HEK293 (cell line): ENCODE data around the gene PRPF38B.

Experiments used
- CTCF ChIA-PET: fragments of 350-600 bp; formaldehyde crosslinking; extraction: SDS; loops from one replicate; lab custom pipeline; 2021; ENCODE audit warnings: antibody characterized with exemption; lab: Yijun Ruan, JAX
- POLR2A ChIA-PET: fragments of 300-600 bp; formaldehyde crosslinking; extraction: SDS; loops from one replicate; lab custom pipeline; 2020; ENCODE audit warnings: antibody characterized with exemption, inconsistent platforms; lab: Yijun Ruan, JAX
- H3K27ac ChIP-seq: fragments of 200-500 bp; sonication (Bioruptor generic); 2 replicates; pipeline ENCODE4 v1.5.1; 2014; ENCODE audit warnings: low read depth, low read length, control low read depth, inconsistent platforms; ENCODE audit errors: extremely low read depth
- H3K36me3 ChIP-seq, 2 experiments: fragments of 200-500 bp in 1 of 2; sonication (Bioruptor generic) in 1 of 2; 1 replicate in 1 of 2; 2 replicates in 1 of 2; pipeline ENCODE4 v1.5.1; 2014 to 2017; ENCODE audit warnings: inconsistent platforms in 2 of 2, low read length in 2 of 2; ENCODE audit not compliant: control insufficient read depth in 2 of 2, insufficient read depth in 1 of 2
- H3K4me1 ChIP-seq: fragments of 200-500 bp; sonication (Bioruptor generic); 2 replicates; pipeline ENCODE4 v1.5.1; 2014; ENCODE audit warnings: mild to moderate bottlenecking, low read length, inconsistent platforms; ENCODE audit not compliant: control insufficient read depth, insufficient read depth
- H3K4me3 ChIP-seq: 2 replicates; pipeline ENCODE4 v1.5.1; 2011; ENCODE audit warnings: low read depth, mild to moderate bottlenecking, control low read depth, low read length, moderate library complexity
- H3K9me3 ChIP-seq: fragments of 200-500 bp; sonication (Bioruptor generic); 2 replicates; pipeline ENCODE4 v1.5.1; 2014; ENCODE audit warnings: low read depth, low read length, inconsistent platforms; ENCODE audit not compliant: control insufficient read depth, insufficient read depth
- EGR2 ChIP-seq: fragments of 450-650 bp; formaldehyde crosslinking; IDR thresholded peaks from 2 replicates; pipeline ENCODE4 v1.5.1; 2016; ENCODE audit warnings: low read depth, missing biosample characterization, missing genetic modification characterization
- FEZF1 ChIP-seq: fragments of 450-650 bp; formaldehyde crosslinking; IDR thresholded peaks from 2 replicates; pipeline ENCODE4 v1.5.1; 2016; ENCODE audit warnings: missing biosample characterization, missing genetic modification characterization
- GFI1B ChIP-seq: fragments of 450-650 bp; formaldehyde crosslinking; IDR thresholded peaks from 2 replicates; pipeline ENCODE4 v1.5.1; 2016; ENCODE audit warnings: missing biosample characterization, missing genetic modification characterization
- MZF1 ChIP-seq: fragments of 450-650 bp; formaldehyde crosslinking; IDR thresholded peaks from 2 replicates; pipeline ENCODE4 v1.5.1; 2017; ENCODE audit warnings: missing biosample characterization, missing genetic modification characterization, borderline replicate concordance
- PRDM1 ChIP-seq: fragments of 450-650 bp; formaldehyde crosslinking; IDR thresholded peaks from 2 replicates; pipeline ENCODE4; 2016; ENCODE audit warnings: missing biosample characterization, missing genetic modification characterization
- SCRT1 ChIP-seq: fragments of 450-650 bp; formaldehyde crosslinking; IDR thresholded peaks from 2 replicates; pipeline ENCODE4 v1.5.1; 2016; ENCODE audit warnings: missing biosample characterization, missing genetic modification characterization, borderline replicate concordance
- SCRT2 ChIP-seq: fragments of 450-650 bp; formaldehyde crosslinking; IDR thresholded peaks from 2 replicates; pipeline ENCODE4 v1.5.1; 2016; ENCODE audit warnings: missing biosample characterization, missing genetic modification characterization
- ZFHX2 ChIP-seq: fragments of 450-650 bp; formaldehyde crosslinking; conservative IDR thresholded peaks from 2 replicates; pipeline ENCODE4 v1.5.1; 2016; ENCODE audit warnings: missing biosample characterization, missing genetic modification characterization
- ZIC2 ChIP-seq: fragments of 450-650 bp; formaldehyde crosslinking; IDR thresholded peaks from 2 replicates; pipeline ENCODE4 v1.5.1; 2016; ENCODE audit warnings: missing biosample characterization, missing genetic modification characterization
- ZNF112 ChIP-seq: fragments of 450-650 bp; formaldehyde crosslinking; IDR thresholded peaks from 2 replicates; pipeline ENCODE4 v1.5.0; 2017; ENCODE audit warnings: missing biosample characterization, missing genetic modification characterization
- ZNF138 ChIP-seq: fragments of 450-650 bp; formaldehyde crosslinking; IDR thresholded peaks from 2 replicates; pipeline ENCODE4 v1.5.1; 2016; ENCODE audit warnings: missing biosample characterization, missing genetic modification characterization, borderline replicate concordance
- ZNF2 ChIP-seq: fragments of 450-650 bp; formaldehyde crosslinking; IDR thresholded peaks from 2 replicates; pipeline ENCODE4 v1.5.1; 2016; ENCODE audit warnings: missing biosample characterization, missing genetic modification characterization
- ZNF221 ChIP-seq: fragments of 450-650 bp; formaldehyde crosslinking; IDR thresholded peaks from 2 replicates; pipeline ENCODE4 v1.5.1; 2017; ENCODE audit warnings: missing biosample characterization, missing genetic modification characterization, borderline replicate concordance
- ZNF223 ChIP-seq: fragments of 450-650 bp; formaldehyde crosslinking; IDR thresholded peaks from 2 replicates; pipeline ENCODE4 v1.5.1; 2016; ENCODE audit warnings: missing biosample characterization, missing genetic modification characterization
- ZNF561 ChIP-seq: fragments of 450-650 bp; IDR thresholded peaks from 2 replicates; pipeline ENCODE4 v1.5.1; 2018; ENCODE audit warnings: missing biosample characterization, missing genetic modification characterization, borderline replicate concordance
- ZNF843 ChIP-seq: fragments of 450-650 bp; formaldehyde crosslinking; IDR thresholded peaks from 2 replicates; pipeline ENCODE4 v1.5.1; 2016; ENCODE audit warnings: missing biosample characterization, missing genetic modification characterization
- TF ChIP-seq, protein P1 (sequence below): fragments of 450-650 bp; formaldehyde crosslinking; IDR thresholded peaks from 2 replicates; pipeline ENCODE4 v1.5.1; 2016; ENCODE audit warnings: missing biosample characterization, missing genetic modification characterization, borderline replicate concordance

Gene PRPF38B

DNA sequence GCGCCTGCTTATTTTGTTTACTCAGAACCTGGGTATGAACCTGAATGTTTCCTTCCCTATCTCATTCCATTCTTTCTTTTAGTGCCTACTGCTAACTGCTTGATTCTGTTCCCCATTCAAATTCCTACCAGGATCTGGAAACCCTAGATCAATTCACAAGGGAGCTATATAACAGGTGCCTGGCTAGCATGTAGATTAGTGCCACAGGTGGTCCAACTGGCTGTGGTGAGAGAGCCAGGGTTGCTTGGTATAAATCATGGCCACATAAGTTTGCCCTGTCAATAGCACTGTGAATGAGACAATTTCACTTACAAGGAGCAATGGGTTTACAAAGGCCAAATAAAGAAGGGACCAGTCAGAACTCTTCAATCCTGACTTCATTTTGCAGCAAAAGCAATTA is 6.6 kb upstream of the PRPF38B start:
- CTCF ChIA-PET: no interaction called here
- TF ChIP-seq SCRT2 (peak; percentile 97), SCRT1 (tag by site-specific recombination) (peak; percentile 96), FEZF1 (no peak), ZNF561 (tag by site-specific recombination) (no peak), ZIC2 (tag by site-specific recombination) (peak; percentile 28; the same call in 1 of the 2 replicates)
- Histone ChIP-seq H3K36me3 (no peaks in the 10 kb centered on the region), H3K4me1 (no peaks in the 10 kb centered on the region), H3K27ac (no peak overlapping the region), H3K4me3 (no peak overlapping the region), H3K9me3 (no peaks in the 10 kb centered on the region)
- POLR2A ChIA-PET: no interaction called here

DNA sequence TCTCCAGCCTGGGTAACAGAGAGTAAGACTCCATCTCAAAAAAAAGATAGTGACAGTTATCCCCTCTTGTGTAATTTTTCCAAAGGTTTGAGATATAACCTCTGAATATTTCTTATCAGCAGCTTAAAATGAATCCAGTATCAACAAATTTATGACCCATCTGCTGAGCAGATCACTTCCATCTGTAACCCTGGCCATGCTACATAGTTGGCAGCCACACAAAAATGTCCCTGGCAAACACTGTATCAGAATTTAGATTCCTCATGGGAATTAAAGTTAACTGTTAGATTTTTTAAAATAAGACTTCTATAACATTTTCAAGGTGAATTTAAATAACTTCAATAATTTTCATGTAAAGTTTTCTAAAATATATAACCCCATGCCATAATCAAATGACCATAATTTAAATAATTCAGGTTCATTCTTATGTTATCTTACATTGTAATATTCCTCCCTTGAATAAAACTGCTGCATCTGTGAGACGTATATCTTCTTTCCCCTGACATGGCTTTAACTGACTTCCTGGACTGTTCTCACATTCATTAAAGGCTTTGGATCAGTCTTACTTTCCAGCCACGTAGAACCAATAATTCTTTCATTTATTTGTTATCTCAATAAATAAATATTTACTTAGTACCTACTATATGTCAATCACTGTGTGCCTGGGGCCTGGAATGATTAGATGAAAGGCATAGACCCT is 5.3 kb upstream of the PRPF38B start:
- H3K9me3 ChIP-seq: no peaks in the 10 kb centered on the region
- H3K27ac ChIP-seq: no peak overlapping the region
- H3K4me3 ChIP-seq: no peak overlapping the region
- ChIA-PET CTCF (no interaction called here), POLR2A (interaction anchor here (0.6 kb wide), 1 partner anchor 23 kb away, joined by 3 read pairs; no protein-coding TSS in a partner anchor)
- 0 out of 2 replicates have a peak, but pooled peaks cover 3% of the 10 kb centered on the region for H3K4me1 ChIP-seq
- no peaks in the 10 kb centered on the region for H3K36me3 ChIP-seq
- TF ChIP-seq ZNF2 (tag by site-specific recombination) (no peak), ZNF138 (tag by site-specific recombination) (no peak), ZNF223 (tag by site-specific recombination) (no peak), GFI1B (tag by site-specific recombination) (no peak), MZF1 (tag by site-specific recombination) (no peak), ZNF112 (no peak), ZNF221 (tag by site-specific recombination) (no peak), EGR2 (tag by site-specific recombination) (no peak), ZNF843 (no peak)

DNA sequence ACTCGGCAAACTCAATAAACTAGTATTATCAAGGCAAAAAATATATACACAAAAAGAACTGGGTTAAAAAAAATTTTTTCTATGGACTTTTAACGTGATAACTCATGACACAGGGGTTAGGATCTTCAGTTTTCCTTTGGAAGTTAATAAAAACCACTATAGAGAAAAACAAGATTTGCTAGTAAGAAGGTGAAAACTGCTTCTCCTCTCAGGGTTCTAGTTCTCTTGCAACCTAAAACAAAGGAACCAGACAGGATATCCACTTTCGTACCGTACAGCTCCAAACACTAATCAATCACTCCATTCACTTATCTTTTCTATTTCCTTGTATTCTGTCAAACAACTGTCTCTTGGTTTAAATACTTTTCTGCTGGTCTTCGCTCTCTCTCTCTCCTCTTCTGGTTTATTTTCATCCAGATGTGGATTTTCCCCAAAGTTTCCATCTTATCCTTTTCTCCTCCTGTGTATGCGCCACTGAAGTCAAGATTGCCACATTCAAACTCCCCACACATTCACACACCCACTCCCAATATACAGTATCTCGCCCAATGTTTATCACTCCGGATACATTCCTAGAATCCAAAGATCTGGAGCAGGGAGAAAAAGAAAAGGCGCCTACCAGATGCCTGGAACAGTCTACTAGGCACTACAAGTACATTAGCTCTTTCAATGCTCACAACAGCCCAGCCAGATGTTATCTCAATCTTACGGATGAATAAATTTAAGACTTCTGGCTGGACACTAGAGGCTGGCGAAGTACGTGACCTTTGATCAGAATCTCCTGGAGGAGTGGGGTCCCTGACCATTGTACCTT is 775 bp upstream of the PRPF38B start:
- Histone ChIP-seq H3K9me3 (no peaks in the 10 kb centered on the region), H3K4me3 (peak overlapping the region; percentile 72), H3K4me1 (0 out of 2 replicates have a peak, but pooled peaks cover 3% of the 10 kb centered on the region), H3K27ac (peak overlapping the region; percentile 81; the same call in 1 of the 2 replicates), H3K36me3 (peaks cover 6 to 24% of the 10 kb centered on the region in 2 experiments; a peak in 2 of 3 replicates)
- peak; percentile 40; the same call in 1 of the 2 replicates for TF ChIP-seq ZFHX2 (tag by site-specific recombination)
- peak; percentile 66; the same call in 1 of the 2 replicates for TF ChIP-seq PRDM1 (tag by site-specific recombination)
- TF ChIP-seq, protein P1, sequence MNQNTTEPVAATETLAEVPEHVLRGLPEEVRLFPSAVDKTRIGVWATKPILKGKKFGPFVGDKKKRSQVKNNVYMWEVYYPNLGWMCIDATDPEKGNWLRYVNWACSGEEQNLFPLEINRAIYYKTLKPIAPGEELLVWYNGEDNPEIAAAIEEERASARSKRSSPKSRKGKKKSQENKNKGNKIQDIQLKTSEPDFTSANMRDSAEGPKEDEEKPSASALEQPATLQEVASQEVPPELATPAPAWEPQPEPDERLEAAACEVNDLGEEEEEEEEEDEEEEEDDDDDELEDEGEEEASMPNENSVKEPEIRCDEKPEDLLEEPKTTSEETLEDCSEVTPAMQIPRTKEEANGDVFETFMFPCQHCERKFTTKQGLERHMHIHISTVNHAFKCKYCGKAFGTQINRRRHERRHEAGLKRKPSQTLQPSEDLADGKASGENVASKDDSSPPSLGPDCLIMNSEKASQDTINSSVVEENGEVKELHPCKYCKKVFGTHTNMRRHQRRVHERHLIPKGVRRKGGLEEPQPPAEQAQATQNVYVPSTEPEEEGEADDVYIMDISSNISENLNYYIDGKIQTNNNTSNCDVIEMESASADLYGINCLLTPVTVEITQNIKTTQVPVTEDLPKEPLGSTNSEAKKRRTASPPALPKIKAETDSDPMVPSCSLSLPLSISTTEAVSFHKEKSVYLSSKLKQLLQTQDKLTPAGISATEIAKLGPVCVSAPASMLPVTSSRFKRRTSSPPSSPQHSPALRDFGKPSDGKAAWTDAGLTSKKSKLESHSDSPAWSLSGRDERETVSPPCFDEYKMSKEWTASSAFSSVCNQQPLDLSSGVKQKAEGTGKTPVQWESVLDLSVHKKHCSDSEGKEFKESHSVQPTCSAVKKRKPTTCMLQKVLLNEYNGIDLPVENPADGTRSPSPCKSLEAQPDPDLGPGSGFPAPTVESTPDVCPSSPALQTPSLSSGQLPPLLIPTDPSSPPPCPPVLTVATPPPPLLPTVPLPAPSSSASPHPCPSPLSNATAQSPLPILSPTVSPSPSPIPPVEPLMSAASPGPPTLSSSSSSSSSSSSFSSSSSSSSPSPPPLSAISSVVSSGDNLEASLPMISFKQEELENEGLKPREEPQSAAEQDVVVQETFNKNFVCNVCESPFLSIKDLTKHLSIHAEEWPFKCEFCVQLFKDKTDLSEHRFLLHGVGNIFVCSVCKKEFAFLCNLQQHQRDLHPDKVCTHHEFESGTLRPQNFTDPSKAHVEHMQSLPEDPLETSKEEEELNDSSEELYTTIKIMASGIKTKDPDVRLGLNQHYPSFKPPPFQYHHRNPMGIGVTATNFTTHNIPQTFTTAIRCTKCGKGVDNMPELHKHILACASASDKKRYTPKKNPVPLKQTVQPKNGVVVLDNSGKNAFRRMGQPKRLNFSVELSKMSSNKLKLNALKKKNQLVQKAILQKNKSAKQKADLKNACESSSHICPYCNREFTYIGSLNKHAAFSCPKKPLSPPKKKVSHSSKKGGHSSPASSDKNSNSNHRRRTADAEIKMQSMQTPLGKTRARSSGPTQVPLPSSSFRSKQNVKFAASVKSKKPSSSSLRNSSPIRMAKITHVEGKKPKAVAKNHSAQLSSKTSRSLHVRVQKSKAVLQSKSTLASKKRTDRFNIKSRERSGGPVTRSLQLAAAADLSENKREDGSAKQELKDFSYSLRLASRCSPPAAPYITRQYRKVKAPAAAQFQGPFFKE (tag by site-specific recombination): no peak
- TF ChIP-seq EGR2 (tag by site-specific recombination): peak; percentile 22; the same call in 1 of the 2 replicates
- POLR2A ChIA-PET: interaction anchor here (0.8 to 3.0 kb wide), 18 partner anchors 9 to 491 kb away, joined by 3 to 33 read pairs (median 6); partner anchors contain the start of genes CLCC1, EEIG2, FNDC7 and SLC25A24
- CTCF ChIA-PET: interaction anchor here (0.7 to 1.6 kb wide), 5 partner anchors 48 to 770 kb away, joined by 3 to 7 read pairs (median 5); no protein-coding TSS in a partner anchor
